Endothelial cell of umbilical vein (primary cell): ENCODE data around the gene COL16A1. TPM values are rescaled to one million over a fixed set of nuclear protein-coding genes. Genes with fewer than 3 reads are reported as not detected.

Source experiments
- BruUV-seq: library from RNA; stranded (reverse); fragments of 400-500 nt; replicated peaks from 2 replicates; lab custom pipeline; 2021; lab: Mats Ljungman, UMichigan
- CTCF ChIA-PET: fragments of 300-600, 350-600 bp; sonication (Branson Sonifier 250); formaldehyde crosslinking; loops from one replicate; lab custom pipeline; 2021; ENCODE audit warnings: antibody characterized with exemption, inconsistent platforms; lab: Charles Lee
- POLR2A ChIA-PET: fragments of 300-600, 350-600 bp; sonication (Branson Sonifier 250); formaldehyde crosslinking; loops from one replicate; lab custom pipeline; 2021; ENCODE audit warnings: antibody characterized with exemption, inconsistent platforms; lab: Charles Lee
- DNase-seq: peaks from one replicate; pipeline ENCODE4 v3.0.0-alpha.2; 2011; ENCODE audit warnings: low read depth, low spot score
- FAIRE-seq: peaks from 2 replicates; lab custom pipeline; 2011; peaks lifted over from hg19 to GRCh38; lab: Jason Lieb, UNC
- H2AFZ ChIP-seq: 2 replicates; pipeline ENCODE4 v1.6.0; 2012; ENCODE audit warnings: low read depth, low read length, control low read depth, inconsistent platforms
- H3K27ac ChIP-seq: 2 replicates; pipeline ENCODE4 v1.5.1; 2011; ENCODE audit warnings: low read depth, mild to moderate bottlenecking, control low read depth, low read length, moderate library complexity; ENCODE audit not compliant: insufficient read depth
- H3K27me3 ChIP-seq, 2 experiments: 2 replicates each; pipeline versions ENCODE4 v1.6.0 to v1.6.1; 2011; ENCODE audit warnings: low read length in 2 of 2, mixed read lengths in 1 of 2; ENCODE audit not compliant: control insufficient read depth in 2 of 2, insufficient read depth in 2 of 2
- H3K36me3 ChIP-seq, 2 experiments: 2 replicates in 1 of 2; 3 replicates in 1 of 2; pipeline ENCODE4 v1.5.1; 2011; ENCODE audit warnings: low read length in 2 of 2, mild to moderate bottlenecking in 1 of 2, moderate library complexity in 1 of 2; ENCODE audit not compliant: control insufficient read depth in 2 of 2, insufficient read depth in 2 of 2; ENCODE audit errors: extremely low read depth in 1 of 2
- H3K4me1 ChIP-seq: 3 replicates; pipeline ENCODE4 v1.5.1; 2011; ENCODE audit warnings: mild to moderate bottlenecking, low read length; ENCODE audit not compliant: control insufficient read depth, insufficient read depth; ENCODE audit errors: extremely low read depth
- H3K4me2 ChIP-seq: 2 replicates; pipeline ENCODE4 v1.6.1; 2011; ENCODE audit warnings: low read length, control low read depth, mixed read lengths; ENCODE audit not compliant: insufficient read depth
- H3K4me3 ChIP-seq, 3 experiments: fragments of 200-600 bp in 1 of 3; sonication (generic), shearing (Covaris generic) in 1 of 3; replicated peaks in 1 of 3; 2 replicates each; pipeline ENCODE4 v1.5.1; 2011 to 2016; ENCODE audit warnings: control low read depth in 3 of 3, low read length in 3 of 3, mild to moderate bottlenecking in 2 of 3, inconsistent platforms in 1 of 3, low read depth in 1 of 3, moderate library complexity in 1 of 3; ENCODE audit not compliant: insufficient read depth in 1 of 3
- H3K79me2 ChIP-seq: 2 replicates; pipeline ENCODE4 v1.6.0; 2012; ENCODE audit warnings: low read length, inconsistent platforms; ENCODE audit not compliant: control insufficient read depth, insufficient read depth
- H3K9ac ChIP-seq: replicated peaks from 2 replicates; pipeline ENCODE3; 2011; ENCODE audit warnings: low read length, control low read depth; ENCODE audit not compliant: insufficient read depth; ENCODE audit errors: extremely low read depth
- H3K9me1 ChIP-seq: replicated peaks from 3 replicates; pipeline ENCODE4 v1.6.0; 2011; ENCODE audit warnings: mild to moderate bottlenecking, low read length; ENCODE audit not compliant: control insufficient read depth, insufficient read depth; ENCODE audit errors: extremely low read depth
- H3K9me3 ChIP-seq: replicated peaks from 2 replicates; pipeline ENCODE4 v1.5.1; 2012; ENCODE audit warnings: low read length, inconsistent platforms; ENCODE audit not compliant: control insufficient read depth, insufficient read depth
- H4K20me1 ChIP-seq: replicated peaks from 2 replicates; pipeline ENCODE3; 2011; ENCODE audit warnings: mild to moderate bottlenecking, low read length; ENCODE audit not compliant: control insufficient read depth, insufficient read depth; ENCODE audit errors: extremely low read depth
- CTCF ChIP-seq, 2 donors: IDR thresholded peaks; 1 replicate in 1 of 2; 2 replicates in 1 of 2; pipeline ENCODE4 v1.5.1; 2011; ENCODE audit warnings: low read length in 2 of 2, mild to moderate bottlenecking in 2 of 2, moderate library complexity in 2 of 2, control low read depth in 1 of 2, inconsistent platforms in 1 of 2, low read depth in 1 of 2; ENCODE audit not compliant: insufficient read depth in 1 of 2; ENCODE audit errors: extremely low read depth in 1 of 2
- EZH2 ChIP-seq: IDR thresholded peaks from 2 replicates; pipeline ENCODE4 v1.6.1; 2012; ENCODE audit warnings: borderline replicate concordance, low read depth, mild to moderate bottlenecking, moderate library complexity, low read length, inconsistent platforms; ENCODE audit not compliant: severe bottlenecking
- FOS ChIP-seq: IDR thresholded peaks from 2 replicates; pipeline ENCODE4 v1.6.1; 2011; ENCODE audit warnings: mild to moderate bottlenecking, low read length, moderate library complexity, borderline replicate concordance; ENCODE audit not compliant: insufficient read depth
- GATA2 ChIP-seq: IDR thresholded peaks from 2 replicates; pipeline ENCODE4 v1.7.0; 2011; ENCODE audit warnings: low read depth, mild to moderate bottlenecking, moderate library complexity, mixed read lengths, low read length; ENCODE audit not compliant: insufficient read length, insufficient read depth
- JUN ChIP-seq: IDR thresholded peaks from 2 replicates; pipeline ENCODE4 v1.6.1; 2011; ENCODE audit warnings: borderline replicate concordance, low read depth; ENCODE audit not compliant: insufficient read length, insufficient read depth
- MYC ChIP-seq: IDR thresholded peaks from one replicate; pipeline ENCODE4 v1.6.1; 2011; ENCODE audit warnings: mild to moderate bottlenecking, low read depth, low read length
- POLR2A ChIP-seq: IDR thresholded peaks from 2 replicates; pipeline ENCODE4 v1.6.1; 2012; ENCODE audit warnings: low read depth, mild to moderate bottlenecking, control low read depth, low read length
- POLR2AphosphoS5 ChIP-seq: IDR thresholded peaks from 2 replicates; pipeline ENCODE4 v1.6.1; 2012; ENCODE audit warnings: low read depth, mild to moderate bottlenecking, control low read depth, low read length, moderate library complexity; ENCODE audit not compliant: insufficient read depth
- dilution Hi-C: fragments of 300-500 bp; cut with MboI; formaldehyde crosslinking; loops from one replicate; pipeline ENCODE4 v1.15.0; 2019; ENCODE audit warnings: low sequenced_read_pairs; ENCODE audit not compliant: extremely low pct_ligation_motif_present
- intact Hi-C: fragments of 100-400 bp; cut with micrococcal nuclease; formaldehyde crosslinking; loops from one replicate; pipeline ENCODE4 v1.10.0; 2022
- polyA plus RNA-seq, 4 experiments: library from polyadenylated mRNA; depleted of rRNA in 3 of 4; stranded (reverse) in 3 of 4; unstranded in 1 of 4; fragments of >200 nt; gene quantifications; 2 replicates each; pipeline versions ENCODE4 v1.2.1 to v1.2.3, GENCODE V29; 2011 to 2012; ENCODE audit warnings: missing spikeins in 1 of 4
- total RNA-seq: library from RNA; stranded (reverse); gene quantifications from 2 replicates; pipeline ENCODE4 v1.2.3, GENCODE V29; 2021
- TF ChIP-seq, protein P1 (sequence below): IDR thresholded peaks from 2 replicates; pipeline ENCODE4 v1.6.1; 2011; ENCODE audit not compliant: insufficient read depth, insufficient read length

COL16A1 gene
- total and polyA plus RNA-seq, 2 donors (not counting 3 experiments of a cell fraction or from before 2014, with no cell fraction given): 0.68 to 1.2 TPM

DNA sequence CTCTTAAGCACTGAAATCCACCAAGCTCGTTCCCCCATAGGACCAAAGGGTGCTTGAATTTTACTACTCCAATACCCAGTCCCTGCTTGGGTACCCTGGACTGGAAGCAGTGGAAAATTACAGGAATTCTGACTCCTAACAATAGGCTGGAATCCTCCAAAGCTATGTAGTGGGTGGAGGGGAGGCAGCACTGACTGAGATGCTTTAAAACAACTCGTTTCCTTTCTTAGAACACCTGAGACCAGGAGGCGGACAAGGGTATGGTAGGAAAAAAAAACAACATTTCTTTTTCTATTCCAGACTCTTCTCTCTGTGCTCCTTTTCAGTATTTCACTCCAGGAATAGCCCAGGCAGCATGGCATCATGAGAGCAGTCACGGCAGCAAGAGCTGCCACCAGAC is 61.5 kb downstream of the COL16A1 start:
- Histone ChIP-seq H2AFZ (no peak overlapping the region), H3K4me2 (no peak overlapping the region), H3K79me2 (peaks cover 57% of the 10 kb centered on the region), H3K27me3 (no peaks in the 10 kb centered on the region), H3K36me3 (no peaks in the 10 kb centered on the region), H3K9me1 (no peaks in the 10 kb centered on the region), H3K9me3 (no peaks in the 10 kb centered on the region), H3K9ac (no peak overlapping the region), H3K4me1 (peaks cover 22% of the 10 kb centered on the region), H3K4me3 (no peak overlapping the region), H4K20me1 (no peaks in the 10 kb centered on the region), H3K27ac (no peak overlapping the region)
- DNase-seq: no peak
- dilution Hi-C loops (no loop called here), intact Hi-C loops (loop anchor here (10.0 kb wide), 1 partner anchor 292 kb away; the partner anchor contains the start of gene PTP4A2)
- no TSS peak for BruUV-seq
- TF ChIP-seq EZH2 (no peak), POLR2A (no peak), MYC (no peak), POLR2AphosphoS5 (no peak), GATA2 (no peak), JUN (no peak), FOS (no peak), CTCF (IDR thresholded peaks at IDR 0.05; ENCODE audit: extremely low read depth in 1 of 2, insufficient read depth in 1 of 2, low read depth in 1 of 2, low read length in 2 of 2) (no peak)
- TF ChIP-seq, protein P1, sequence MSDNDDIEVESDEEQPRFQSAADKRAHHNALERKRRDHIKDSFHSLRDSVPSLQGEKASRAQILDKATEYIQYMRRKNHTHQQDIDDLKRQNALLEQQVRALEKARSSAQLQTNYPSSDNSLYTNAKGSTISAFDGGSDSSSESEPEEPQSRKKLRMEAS: no peak
- FAIRE-seq: no peak
- ChIA-PET CTCF (interaction anchor here (0.8 kb wide), 1 partner anchor 24 kb away, joined by 4 read pairs; no protein-coding TSS in a partner anchor), POLR2A (no interaction called here)
